ENCODE data around the gene POLD1.
A peak's percentile ranks its signal among the peaks of the same experiment; 100 is the strongest.

DNA sequence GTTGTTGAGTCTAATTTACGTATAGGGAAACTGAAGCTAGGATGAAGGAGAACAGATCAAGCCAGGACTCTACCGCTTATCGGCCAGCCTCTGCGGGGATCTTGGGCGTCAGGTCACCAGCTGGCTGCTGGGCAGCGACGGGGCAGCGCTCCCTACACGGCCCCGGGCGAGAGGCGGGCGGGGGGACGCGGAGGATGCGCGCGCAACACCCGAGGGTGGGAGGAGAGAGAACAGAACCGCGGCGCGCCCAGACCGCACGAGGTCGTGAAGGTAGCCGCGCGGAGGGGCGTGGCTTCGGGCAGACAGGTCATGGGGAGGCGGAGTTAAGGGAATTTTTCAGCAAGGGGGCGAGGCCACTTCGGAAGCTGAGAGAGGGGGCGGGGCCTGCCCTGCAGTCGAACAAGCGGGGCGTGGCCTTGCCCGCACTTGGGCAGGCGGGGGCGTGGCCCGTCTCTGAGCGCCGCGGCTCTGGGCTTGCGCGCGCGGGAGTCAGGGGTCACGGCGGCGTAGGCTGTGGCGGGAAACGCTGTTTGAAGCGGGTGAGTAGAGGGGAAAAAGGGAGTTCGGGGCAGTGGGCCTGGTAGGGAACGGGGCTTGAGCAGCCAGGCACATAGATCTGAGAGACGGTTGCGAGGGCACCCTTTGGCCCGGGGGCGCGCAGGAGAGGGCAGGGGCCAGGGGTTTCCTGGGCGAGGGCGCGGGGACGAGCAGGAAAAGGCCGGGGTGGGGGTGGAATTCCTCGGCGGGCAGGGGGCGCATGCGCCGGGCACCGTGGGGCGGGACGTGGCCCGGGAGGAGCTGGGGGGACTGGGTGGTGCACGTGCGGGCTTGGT lies at the start of gene POLD1:
- TF ChIP-seq, protein P1, sequence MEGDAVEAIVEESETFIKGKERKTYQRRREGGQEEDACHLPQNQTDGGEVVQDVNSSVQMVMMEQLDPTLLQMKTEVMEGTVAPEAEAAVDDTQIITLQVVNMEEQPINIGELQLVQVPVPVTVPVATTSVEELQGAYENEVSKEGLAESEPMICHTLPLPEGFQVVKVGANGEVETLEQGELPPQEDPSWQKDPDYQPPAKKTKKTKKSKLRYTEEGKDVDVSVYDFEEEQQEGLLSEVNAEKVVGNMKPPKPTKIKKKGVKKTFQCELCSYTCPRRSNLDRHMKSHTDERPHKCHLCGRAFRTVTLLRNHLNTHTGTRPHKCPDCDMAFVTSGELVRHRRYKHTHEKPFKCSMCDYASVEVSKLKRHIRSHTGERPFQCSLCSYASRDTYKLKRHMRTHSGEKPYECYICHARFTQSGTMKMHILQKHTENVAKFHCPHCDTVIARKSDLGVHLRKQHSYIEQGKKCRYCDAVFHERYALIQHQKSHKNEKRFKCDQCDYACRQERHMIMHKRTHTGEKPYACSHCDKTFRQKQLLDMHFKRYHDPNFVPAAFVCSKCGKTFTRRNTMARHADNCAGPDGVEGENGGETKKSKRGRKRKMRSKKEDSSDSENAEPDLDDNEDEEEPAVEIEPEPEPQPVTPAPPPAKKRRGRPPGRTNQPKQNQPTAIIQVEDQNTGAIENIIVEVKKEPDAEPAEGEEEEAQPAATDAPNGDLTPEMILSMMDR (IDR thresholded peaks at IDR 0.05), result peak in 1 of 6 experiments; percentile 31
- TF ChIP-seq POLR2A (IDR thresholded peaks at IDR 0.05), result peak in 3 of 4 donors; percentile 13 to 28 (median 22)

Data from esophagus squamous epithelium (tissue), 4 donors.